Kidney capillary endothelial cell (primary cell): Measurements from ENCODE around the gene CDKAL1.
"Not testable (repeated sequence)": the region's sequence is repeated elsewhere in the genome, so short reads cannot be mapped to it uniquely, and the experiment has no call there.

Source experiments
- DNase-seq: peaks from one replicate; pipeline ENCODE4 v3.0.0-alpha.2; 2018; ENCODE audit warnings: low spot score

Gene CDKAL1

GRCh38 chr6:20800229-20800628, 266.0 kb downstream of the CDKAL1 start:
- DNase-seq, result no peak

GRCh38 chr6:20800653-20801052, 266.4 kb downstream of the CDKAL1 start:
- DNase-seq, result no peak

- DNase-seq, result no peak
Observed at GRCh38 chr6:20801595-20801994, 267.3 kb downstream of the CDKAL1 start.

- DNase-seq, result no peak
Observed at GRCh38 chr6:20802596-20802995, 268.3 kb downstream of the CDKAL1 start.

- no peak for DNase-seq
Observed at GRCh38 chr6:20805021-20805420, 270.8 kb downstream of the CDKAL1 start.

- no peak for DNase-seq
Observed at GRCh38 chr6:20806669-20807068, 272.4 kb downstream of the CDKAL1 start.

GRCh38 chr6:20808439-20808838, 274.2 kb downstream of the CDKAL1 start:
- no peak for DNase-seq

- DNase-seq, result no peak
Observed at GRCh38 chr6:20808924-20809323, 274.7 kb downstream of the CDKAL1 start.

GRCh38 chr6:20810727-20811108, 276.5 kb downstream of the CDKAL1 start:
- no peak for DNase-seq

GRCh38 chr6:20811109-20811761, 277.0 kb downstream of the CDKAL1 start:
- peak; percentile 95 for DNase-seq

- no peak for DNase-seq
Observed at GRCh38 chr6:20812776-20813175, 278.5 kb downstream of the CDKAL1 start.

GRCh38 chr6:20814494-20814893, 280.2 kb downstream of the CDKAL1 start:
- DNase-seq, result no peak

GRCh38 chr6:20816126-20816525, 281.9 kb downstream of the CDKAL1 start:
- DNase-seq, result no peak

GRCh38 chr6:20817806-20818320, 283.6 kb downstream of the CDKAL1 start:
- no peak for DNase-seq

- DNase-seq, result no peak
Observed at GRCh38 chr6:20819774-20820400, 285.6 kb downstream of the CDKAL1 start.

GRCh38 chr6:20826378-20826777, 292.1 kb downstream of the CDKAL1 start:
- DNase-seq, result peak; percentile 80

GRCh38 chr6:20827798-20828197, 293.5 kb downstream of the CDKAL1 start:
- no peak for DNase-seq

GRCh38 chr6:20830576-20830975, 296.3 kb downstream of the CDKAL1 start:
- no peak for DNase-seq

- not testable (repeated sequence) for DNase-seq
Observed at GRCh38 chr6:20831251-20831650, 297.0 kb downstream of the CDKAL1 start.

- DNase-seq, result no peak
Observed at GRCh38 chr6:20833881-20834515, 299.7 kb downstream of the CDKAL1 start.

GRCh38 chr6:20835315-20836010, 301.2 kb downstream of the CDKAL1 start:
- DNase-seq, result no peak

GRCh38 chr6:20837189-20837588, 302.9 kb downstream of the CDKAL1 start:
- no peak for DNase-seq

- DNase-seq, result no peak
Observed at GRCh38 chr6:20838113-20838512, 303.9 kb downstream of the CDKAL1 start.
